ENCODE measurements around the gene USP25. TPM values are rescaled to one million over a fixed set of nuclear protein-coding genes. Genes with fewer than 3 reads are reported as not detected.

The USP25 gene, protein sequence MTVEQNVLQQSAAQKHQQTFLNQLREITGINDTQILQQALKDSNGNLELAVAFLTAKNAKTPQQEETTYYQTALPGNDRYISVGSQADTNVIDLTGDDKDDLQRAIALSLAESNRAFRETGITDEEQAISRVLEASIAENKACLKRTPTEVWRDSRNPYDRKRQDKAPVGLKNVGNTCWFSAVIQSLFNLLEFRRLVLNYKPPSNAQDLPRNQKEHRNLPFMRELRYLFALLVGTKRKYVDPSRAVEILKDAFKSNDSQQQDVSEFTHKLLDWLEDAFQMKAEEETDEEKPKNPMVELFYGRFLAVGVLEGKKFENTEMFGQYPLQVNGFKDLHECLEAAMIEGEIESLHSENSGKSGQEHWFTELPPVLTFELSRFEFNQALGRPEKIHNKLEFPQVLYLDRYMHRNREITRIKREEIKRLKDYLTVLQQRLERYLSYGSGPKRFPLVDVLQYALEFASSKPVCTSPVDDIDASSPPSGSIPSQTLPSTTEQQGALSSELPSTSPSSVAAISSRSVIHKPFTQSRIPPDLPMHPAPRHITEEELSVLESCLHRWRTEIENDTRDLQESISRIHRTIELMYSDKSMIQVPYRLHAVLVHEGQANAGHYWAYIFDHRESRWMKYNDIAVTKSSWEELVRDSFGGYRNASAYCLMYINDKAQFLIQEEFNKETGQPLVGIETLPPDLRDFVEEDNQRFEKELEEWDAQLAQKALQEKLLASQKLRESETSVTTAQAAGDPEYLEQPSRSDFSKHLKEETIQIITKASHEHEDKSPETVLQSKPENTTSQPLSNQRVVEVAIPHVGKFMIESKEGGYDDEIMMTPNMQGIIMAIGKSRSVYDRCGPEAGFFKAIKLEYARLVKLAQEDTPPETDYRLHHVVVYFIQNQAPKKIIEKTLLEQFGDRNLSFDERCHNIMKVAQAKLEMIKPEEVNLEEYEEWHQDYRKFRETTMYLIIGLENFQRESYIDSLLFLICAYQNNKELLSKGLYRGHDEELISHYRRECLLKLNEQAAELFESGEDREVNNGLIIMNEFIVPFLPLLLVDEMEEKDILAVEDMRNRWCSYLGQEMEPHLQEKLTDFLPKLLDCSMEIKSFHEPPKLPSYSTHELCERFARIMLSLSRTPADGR
- 41.7 and 91.4 TPM in 2 replicates for total RNA-seq

DNA sequence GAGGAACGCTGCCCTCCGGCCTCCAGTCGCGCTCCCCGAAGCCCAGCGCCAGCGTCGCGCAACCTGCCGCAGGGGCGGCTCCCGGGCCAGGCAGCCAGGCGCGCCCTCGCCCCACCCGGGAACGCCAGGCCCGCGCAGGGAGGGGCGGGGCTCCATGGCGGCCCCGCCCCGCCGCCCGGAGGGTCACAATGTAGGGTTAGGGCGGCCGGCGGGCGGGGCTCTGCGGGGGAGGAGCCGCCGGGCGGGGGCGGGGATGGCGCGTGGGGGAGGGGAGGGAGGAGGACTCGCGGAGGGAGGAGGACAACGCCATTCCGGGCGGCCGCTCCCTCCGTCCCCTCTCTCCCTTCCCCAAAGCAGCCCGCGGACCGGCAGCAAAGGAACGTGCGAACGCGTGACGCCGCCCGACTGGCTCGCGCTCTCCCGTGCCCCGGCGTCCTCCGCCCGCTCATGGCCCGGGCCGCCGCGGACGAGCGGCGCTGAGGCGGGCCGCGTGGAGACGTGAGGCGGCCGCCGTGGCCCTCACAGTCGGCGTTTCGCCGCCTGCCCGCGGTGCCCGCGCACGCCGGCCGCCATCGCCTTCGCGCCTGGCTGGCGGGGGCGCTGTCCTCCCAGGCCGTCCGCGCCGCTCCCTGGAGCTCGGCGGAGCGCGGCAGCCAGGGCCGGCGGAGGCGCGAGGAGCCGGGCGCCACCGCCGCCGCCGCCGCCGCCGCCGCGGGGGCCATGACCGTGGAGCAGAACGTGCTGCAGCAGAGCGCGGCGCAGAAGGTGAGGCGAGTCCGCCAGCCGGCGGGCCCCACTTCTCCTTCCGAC lies at the start of gene USP25:
Gene USP25 (plus strand): TSS at position 309 of the 810 bp plus-strand sequence. CDS start 412 bp downstream, at position 721.
- no peak for DNase-seq (ENCODE audit: low read depth)

DNA sequence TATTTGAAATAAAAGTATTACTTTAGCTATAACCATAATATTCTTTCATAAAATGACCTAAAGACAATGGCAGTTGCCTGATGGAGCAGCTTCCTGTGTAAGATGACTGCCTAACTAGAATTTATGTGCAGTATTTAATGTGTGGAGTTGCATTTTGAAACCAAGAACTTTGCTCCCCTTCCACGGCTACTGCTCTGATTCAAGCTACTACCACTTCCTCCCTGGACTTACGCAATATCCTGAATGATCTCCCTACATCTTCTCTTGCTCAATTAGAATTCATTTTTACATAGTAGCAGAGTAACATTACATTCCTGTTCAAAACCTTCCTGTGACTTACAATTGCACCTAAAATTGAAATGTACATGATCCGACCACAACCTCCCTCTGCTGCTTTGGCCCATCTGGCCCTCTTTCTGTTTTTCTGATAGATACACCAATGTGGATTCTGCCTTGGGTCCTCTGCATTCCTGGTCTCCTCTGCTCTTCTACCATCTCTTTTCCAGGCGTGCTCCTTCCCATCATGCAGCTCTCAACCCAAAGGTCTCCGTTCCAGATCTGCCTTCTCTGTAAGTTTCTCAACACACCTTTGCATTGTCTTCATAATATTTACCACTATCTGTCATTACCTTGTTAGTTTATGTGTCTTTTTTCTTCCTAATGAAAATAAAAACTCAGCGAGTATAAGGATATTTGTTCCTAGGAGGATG lies 47.4 kb upstream of the USP25 start:
- peak; percentile 76 for DNase-seq (ENCODE audit: low read depth)

DNA sequence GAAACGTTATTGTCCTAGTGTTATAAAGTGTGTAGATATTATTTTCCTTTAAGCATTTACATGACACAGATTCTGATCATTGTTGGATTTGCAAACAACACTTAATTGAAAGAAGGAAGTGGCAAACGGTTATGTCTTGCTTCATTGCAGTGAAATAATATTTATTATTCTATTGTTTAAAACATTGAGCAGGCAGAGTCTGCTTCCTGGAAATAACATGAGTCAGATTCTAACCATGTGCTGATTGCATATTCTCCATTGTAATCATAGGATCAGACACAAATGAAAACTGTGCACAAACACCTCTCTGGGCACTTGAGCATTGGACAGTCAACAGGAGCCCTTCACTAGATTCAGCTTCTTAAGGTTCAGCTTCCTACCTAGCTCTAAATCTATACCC lies 46.8 kb upstream of the USP25 start:
- DNase-seq (ENCODE audit: low read depth) = peak; percentile 85

DNA sequence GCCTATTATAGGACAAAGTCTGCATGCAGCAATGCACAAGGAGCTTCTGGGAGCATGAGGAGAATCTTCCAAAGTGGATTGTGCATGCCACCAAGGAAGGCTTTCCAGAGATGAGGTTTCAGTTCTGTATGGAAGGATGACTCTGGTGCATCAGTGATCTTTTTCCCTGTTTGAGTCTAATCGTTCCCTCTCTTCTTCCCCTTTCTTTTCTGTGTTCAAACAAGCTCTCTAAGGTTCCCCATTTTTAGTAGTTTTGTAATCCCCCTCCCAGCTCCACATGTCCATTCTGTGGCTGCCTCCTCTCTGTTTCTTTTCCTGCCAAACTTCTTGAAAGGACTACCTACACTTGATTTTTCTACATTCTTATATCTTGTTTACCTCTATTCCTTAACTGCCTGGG lies 43.3 kb upstream of the USP25 start:
- no peak for DNase-seq (ENCODE audit: low read depth)

DNA sequence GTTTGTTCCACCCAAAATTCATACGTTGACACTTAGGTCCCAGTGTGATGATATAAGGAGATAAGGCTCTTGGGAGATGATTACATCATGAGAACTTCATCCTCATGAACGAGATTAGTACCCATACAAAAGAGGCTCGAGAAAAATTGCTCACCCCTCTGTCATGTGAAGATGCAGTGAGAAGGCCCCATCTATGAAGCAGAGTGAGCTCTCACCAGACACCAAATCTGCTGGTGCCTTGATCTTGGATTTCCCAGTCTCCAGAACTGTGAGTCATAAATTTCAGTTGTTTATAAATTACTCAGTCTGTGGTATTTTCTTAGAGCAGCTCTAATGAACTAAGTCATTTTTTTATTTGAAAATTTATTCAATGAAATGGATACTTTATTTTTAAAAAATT lies 42.6 kb upstream of the USP25 start:
- DNase-seq (ENCODE audit: low read depth) = no peak

DNA sequence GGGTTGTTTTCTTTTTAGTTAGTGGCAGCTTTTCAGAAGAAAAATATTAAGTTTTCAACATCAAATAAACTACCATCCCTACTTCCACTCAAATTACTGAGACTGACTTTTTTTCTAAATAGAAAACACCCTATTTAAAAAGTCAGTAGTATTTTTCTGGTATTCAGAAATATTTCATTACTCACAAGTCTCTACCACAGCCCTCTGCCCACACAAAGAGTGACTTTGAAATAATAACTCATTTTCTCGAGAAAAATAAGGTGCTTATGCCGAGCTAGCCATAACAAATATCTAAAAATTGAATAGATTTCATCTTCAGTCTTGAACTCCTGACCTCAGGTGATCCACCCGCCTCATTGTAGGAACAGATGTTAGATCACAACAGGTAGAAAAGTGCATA lies 41.8 kb upstream of the USP25 start:
- no peak for DNase-seq (ENCODE audit: low read depth)

DNA sequence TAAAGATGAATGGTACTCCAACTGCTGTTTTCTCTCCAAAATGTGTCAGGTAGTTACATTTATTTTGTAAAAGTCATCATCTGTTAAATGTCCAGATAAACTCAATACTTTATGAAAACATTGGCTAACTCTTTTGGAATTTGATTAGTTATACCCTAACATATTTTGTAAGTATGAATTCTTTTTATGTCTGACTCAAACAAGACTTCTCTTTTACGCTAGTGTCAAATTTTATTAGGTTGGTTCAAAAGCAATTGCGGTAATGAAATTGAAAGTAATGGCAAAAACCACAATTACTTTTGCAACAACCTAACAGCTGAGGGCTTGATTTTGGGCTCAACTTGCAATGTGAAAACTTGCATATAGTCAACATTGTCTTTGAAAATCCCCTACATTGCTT lies 41.0 kb upstream of the USP25 start:
- DNase-seq (ENCODE audit: low read depth) = no peak

DNA sequence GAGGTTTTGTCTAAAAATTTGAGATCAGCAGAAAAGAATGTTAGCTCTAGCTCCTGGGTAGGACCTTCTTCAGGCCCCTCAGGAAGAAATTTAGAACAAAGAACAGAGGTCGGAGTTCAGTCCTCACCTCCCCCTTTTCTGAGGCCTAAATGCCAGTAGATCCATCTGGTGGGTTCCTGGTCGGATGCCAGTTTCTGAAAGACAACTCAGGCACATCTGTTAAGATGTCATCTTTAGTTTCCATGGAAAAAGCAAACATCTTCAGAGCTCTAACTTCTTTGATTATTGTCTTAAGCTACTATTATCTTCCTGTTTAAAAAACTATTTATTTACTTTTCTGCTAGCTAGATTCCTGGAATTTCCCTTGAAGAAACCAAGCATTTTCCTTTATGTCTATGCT lies 37.1 kb upstream of the USP25 start:
- DNase-seq (ENCODE audit: low read depth) = no peak

DNA sequence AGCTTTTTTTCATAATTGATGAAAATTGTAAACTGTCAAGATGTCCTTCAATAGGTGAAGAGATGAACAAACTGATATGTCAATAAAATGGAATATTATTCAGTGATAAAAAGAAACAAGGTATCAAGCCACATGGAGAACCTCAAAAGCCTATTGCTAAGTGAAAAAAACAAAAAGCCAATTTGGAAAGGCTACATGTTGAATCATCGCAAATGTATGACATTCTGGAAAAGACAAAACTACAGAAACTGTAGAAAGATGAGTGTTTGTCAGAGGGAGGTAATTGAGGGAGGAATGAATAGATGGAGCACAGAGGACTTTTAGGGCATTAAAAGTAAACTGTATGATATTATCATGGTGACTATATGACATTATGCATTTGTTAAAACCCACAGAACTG lies 34.5 kb upstream of the USP25 start:
- no peak for DNase-seq (ENCODE audit: low read depth)

DNA sequence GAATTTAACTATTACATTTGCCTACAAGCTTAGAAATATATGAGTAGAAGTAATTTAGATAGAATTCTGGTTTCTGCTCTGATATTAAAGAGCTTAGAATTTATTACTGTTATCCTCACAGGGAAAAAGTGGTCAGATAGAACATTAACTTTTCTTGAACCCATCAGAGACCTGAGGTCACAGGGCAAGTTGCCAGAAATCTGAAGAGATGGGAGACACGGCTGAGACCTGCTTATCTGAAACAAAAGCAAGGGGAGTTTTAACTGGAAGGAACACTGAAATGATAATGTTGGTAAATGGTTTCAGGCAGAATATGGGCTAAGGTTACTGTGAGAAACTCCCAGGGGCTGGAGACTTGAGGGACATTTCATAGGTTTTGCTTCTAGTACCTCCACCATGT lies 28.0 kb upstream of the USP25 start:
- DNase-seq (ENCODE audit: low read depth) = peak; percentile 30

DNA sequence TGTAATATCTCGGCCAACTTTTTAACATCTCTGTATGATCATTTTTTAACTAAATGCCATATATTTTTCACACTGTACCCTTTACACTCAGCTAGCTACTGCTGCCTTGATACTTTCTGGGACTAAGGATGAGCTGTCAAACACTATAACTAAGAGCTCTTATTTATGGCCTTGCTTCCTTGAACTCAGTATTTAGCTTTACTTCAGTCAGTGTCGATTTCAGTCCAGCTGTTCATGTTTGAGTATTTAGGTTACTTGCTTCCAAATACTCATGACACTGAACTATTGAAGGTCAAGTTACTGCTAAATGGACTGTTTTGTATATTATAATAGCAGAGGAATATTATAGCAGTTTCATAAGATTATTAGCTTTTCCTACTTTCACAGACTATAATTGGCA lies 25.9 kb upstream of the USP25 start:
- no peak for DNase-seq (ENCODE audit: low read depth)

DNA sequence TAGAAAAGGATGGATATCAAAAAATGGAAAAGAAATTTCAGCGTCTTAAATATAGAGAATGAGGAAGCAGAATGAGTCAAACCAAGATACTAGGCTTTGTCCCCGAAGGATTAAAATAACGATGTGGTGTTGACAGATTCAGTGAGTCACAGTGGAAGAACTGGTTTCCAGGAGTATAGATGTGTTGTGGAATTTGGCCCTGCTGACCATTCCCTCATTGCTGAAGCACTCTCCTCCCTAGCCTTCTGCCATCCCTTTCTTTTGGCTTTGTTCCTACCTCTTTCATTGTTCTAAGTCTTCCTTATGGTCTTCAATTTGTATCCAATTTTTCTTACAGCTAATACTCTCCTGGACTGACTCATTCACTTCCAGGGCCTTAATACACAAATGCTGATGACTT lies 23.1 kb upstream of the USP25 start:
- peak; percentile 93 for DNase-seq (ENCODE audit: low read depth)

DNA sequence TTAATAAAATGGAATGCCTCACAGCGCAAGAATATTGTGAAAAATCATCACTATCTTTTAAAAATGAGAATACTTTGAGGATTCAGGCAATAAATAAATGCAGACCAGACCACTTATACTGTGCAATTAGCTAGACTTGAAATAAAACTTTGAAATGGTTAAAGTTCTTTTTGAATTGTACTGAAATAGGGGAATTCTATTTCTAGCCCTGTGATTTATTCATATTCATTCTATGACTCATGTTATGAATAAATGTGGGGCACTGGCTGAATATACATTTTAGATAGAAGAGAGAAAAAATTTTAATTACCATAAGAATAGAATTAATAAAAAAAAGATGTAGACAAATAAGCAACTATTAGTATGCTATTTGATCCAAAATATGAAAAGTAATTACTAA lies 16.4 kb upstream of the USP25 start:
- no peak for DNase-seq (ENCODE audit: low read depth)

DNA sequence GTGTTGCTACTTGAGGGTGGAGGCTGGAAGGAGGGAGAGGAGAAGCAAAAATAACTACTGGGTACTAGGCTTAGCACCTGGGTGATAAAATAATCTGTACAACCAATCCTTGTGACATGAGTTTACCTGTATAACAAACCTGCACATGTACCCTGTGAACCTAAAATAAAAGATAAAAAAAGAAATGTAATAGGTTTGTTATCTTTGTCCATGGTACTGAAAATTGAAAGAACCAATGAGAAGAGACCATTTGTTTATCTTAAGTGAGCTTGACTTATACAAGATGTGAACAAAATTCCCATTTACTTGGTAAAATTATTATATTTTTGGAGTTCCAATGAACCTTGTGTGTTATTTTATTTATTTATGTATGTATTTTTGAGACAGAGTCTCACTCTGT lies 11.1 kb upstream of the USP25 start:
- no peak for DNase-seq (ENCODE audit: low read depth)

DNA sequence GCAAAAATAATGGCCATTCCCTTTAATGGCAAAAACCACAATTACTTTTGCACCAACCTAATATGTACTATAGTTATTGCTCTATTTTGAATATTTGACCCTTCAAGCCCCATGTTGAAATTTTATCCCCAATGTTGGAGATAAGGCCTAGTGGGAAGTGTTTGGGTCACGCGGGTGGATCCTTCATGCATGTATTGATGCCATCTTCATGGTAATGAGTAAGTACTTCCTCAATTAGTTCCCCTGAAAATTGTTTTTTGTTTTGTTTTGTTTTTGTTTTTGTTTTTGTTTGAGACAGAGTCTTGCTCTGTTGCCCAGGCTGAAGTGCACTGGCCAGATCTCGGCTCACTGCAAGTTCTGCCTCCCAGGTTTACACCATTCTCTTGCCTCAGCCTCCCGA lies 9.8 kb upstream of the USP25 start:
- no peak for DNase-seq (ENCODE audit: low read depth)

DNA sequence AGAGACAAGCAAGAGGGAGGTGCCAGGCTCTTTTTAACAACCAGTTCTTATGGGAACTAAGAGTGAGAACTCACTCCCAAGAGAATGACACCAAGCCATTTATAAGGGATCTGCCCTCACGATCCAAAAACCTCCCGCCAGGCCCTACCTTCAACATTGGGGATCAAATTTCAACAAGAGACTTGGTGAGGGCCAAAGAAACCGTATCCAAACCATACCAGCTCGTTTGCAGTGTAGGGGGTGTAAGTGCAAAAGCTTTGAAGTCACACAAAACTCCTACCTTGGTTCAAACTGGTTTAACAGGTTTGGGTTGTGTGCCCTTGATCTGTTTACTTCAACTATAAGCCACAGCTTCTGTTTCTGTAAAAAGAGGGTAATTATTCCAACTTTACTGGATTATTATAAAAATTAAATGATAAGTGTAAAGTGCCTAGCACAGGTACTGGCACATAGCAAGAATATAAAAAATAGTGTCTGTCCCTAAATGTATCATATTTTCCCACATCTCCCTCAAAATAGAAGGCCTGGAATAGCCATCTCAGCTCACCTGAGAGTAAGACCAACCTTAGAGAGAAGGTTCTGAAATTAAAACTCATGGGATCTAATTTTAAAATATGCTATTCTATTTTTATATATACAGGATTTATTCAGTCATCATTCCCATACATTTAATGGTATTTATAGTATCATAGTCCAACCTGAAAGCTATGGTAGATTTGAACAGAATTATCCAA lies 7.0 kb upstream of the USP25 start:
- no peak for DNase-seq (ENCODE audit: low read depth)

DNA sequence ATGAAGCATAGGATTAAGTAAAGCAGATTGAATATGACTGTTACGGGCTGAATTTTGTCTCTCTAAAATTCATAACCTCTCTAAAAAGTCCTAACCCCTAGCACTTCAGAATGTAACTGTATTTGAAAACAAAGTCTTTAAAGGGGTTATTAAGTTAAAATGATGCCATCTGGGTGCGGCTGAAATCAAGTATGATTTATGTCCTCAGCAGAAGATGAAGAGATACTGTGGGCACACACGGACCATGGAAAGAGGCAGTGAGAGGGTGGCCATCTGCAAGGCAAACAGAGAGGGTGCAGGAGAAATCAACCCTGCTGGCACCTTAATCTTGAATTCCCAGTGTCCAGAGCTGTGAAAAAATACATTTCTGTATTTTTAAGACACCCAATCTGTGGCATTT lies 3.8 kb upstream of the USP25 start:
- no peak for DNase-seq (ENCODE audit: low read depth)

DNA sequence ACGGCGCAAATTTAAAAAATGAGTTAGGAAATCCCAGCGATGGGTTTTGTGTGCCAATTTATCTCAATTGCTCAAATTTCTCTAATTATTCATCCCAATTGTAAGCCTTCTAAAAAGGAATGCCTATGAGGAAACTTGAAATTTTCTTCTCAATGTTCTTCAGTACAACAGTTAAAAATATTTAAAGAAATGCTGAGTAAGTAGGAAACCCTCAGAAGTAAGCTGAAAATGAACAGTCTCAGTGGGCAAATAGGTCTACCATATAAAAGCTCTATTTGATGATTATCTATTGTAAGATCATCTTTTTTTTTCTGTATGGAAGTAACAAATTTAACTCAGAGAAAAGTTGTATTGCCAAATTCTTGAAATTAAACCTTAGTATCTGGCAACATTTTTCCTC lies 1.7 kb upstream of the USP25 start:
- no peak for DNase-seq (ENCODE audit: low read depth)

DNA sequence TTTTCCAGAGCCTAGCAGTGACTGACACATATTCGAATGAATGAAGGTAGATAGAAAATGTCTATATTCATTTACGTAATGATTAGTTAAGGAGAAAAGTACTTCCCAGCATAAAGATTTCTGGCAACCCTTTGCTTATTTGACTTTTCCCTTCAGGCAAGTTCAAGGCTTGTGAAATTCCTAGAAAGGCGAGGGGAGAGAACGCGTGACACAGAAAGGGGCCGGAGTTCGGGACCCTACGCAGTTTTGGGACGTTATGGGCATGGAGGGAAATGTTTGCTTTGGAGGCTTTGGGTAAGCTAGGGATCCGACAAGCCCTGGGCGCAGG lies 472 bp upstream of the USP25 start:
- peak; percentile 57 for DNase-seq (ENCODE audit: low read depth)

DNA sequence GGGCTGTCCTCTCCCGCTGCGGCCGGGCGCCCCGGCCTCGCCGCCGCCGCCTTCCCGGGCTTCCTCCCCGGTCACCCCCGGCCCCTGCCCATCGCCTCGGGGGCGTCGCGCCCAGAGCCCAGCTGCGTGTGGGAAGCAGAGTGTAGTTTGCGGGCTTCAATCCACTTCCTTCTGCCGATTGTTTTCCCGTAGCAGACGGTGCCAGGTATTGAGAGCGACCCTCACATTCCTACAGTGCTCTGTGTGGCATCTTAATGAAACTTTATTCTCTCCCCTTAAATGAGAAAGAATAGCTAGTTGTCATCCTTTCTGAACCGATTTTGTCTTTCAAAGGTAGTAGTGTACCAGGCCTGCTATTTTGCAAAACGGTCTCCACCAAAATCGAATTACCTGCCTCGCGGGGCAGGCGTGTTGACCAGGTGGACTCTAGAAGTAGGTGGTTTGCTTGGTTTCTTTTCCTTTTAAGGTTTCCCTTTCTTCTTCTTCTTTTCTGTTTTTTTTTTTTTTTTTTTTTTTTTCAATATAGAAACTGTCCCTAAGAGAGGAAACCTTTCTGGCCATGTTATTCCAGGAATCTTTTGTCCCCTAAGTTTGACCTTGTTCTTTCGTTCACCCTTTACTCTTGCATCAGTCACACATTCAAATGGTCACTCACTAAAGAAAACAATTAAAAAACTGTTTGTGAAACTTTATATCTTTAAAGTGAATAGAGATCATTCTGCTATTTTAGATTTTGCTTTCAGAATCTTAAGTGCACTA lies 881 bp downstream of the USP25 start:
- DNase-seq (ENCODE audit: low read depth) = no peak

Data from renal cortical epithelial cell (primary cell).